Measurements from ENCODE around the gene TIAL1.

TIAL1 gene

GRCh38 chr10:119541459-119542356, 55.1 kb downstream of the TIAL1 start:
- no peak for DNase-seq (ENCODE audit: low read depth)
- H3K4me3 ChIP-seq (ENCODE audit: low read length) = peak overlapping the region; percentile 58
- TF ChIP-seq CTCF (IDR thresholded peaks at IDR 0.05; ENCODE audit: insufficient read depth, low read depth, low read length, missing control alignments) = no peak

GRCh38 chr10:119541046-119541445, 55.7 kb downstream of the TIAL1 start:
- H3K4me3 ChIP-seq (ENCODE audit: low read length) = peak overlapping the region; percentile 58
- DNase-seq (ENCODE audit: low read depth) = peak; percentile 39
- no peak for TF ChIP-seq CTCF (IDR thresholded peaks at IDR 0.05; ENCODE audit: insufficient read depth, low read depth, low read length, missing control alignments)

GRCh38 chr10:119540038-119540437, 56.7 kb downstream of the TIAL1 start:
- no peak for DNase-seq (ENCODE audit: low read depth)
- H3K4me3 ChIP-seq (ENCODE audit: low read length) = no peak overlapping the region
- no peak for TF ChIP-seq CTCF (IDR thresholded peaks at IDR 0.05; ENCODE audit: insufficient read depth, low read depth, low read length, missing control alignments)

- DNase-seq (ENCODE audit: low read depth) = no peak
- H3K4me3 ChIP-seq (ENCODE audit: low read length) = no peak overlapping the region
- no peak for TF ChIP-seq CTCF (IDR thresholded peaks at IDR 0.05; ENCODE audit: insufficient read depth, low read depth, low read length, missing control alignments)
Observed at GRCh38 chr10:119539359-119539825, 57.4 kb downstream of the TIAL1 start.

- DNase-seq (ENCODE audit: low read depth) = peak; percentile 35
- no peak for TF ChIP-seq CTCF (IDR thresholded peaks at IDR 0.05; ENCODE audit: insufficient read depth, low read depth, low read length, missing control alignments)
- H3K4me3 ChIP-seq (ENCODE audit: low read length) = no peak overlapping the region
Observed at GRCh38 chr10:119538632-119539358, 58.0 kb downstream of the TIAL1 start.

- TF ChIP-seq CTCF (IDR thresholded peaks at IDR 0.05; ENCODE audit: insufficient read depth, low read depth, low read length, missing control alignments) = no peak
- H3K4me3 ChIP-seq (ENCODE audit: low read length) = no peak overlapping the region
- DNase-seq (ENCODE audit: low read depth) = no peak
Observed at GRCh38 chr10:119537953-119538630, 58.7 kb downstream of the TIAL1 start.
